Measurements from ENCODE around the gene PCP4. TPM values are rescaled to one million over a fixed set of nuclear protein-coding genes. Genes with fewer than 3 reads are reported as not detected.

The PCP4 gene
- total RNA-seq, 1 donor from 2014 or later: 5.5 TPM

DNA sequence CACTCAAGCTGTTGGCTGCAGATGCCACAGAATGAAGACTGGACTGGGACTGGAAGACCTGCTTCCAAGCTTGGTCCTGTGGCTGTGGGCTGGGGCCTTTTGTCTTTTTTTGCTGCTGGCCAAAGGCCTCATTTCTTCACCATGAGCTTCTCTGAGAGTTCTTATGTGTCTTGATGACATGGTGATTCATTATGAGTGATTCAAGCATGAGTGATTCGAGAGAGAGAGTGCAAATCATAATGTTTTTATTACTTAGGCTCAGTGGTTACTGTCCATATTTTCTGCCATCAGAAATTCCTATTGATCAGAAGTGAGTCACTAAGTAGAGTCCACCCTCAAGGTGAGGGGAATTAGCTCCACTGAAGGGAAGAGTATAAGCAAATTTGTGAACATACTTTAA lies 94.0 kb downstream of the PCP4 start:
- DNase-seq: no peak
- intact Hi-C loops (cut with micrococcal nuclease): no loop called here
- ATAC-seq: no peak

DNA sequence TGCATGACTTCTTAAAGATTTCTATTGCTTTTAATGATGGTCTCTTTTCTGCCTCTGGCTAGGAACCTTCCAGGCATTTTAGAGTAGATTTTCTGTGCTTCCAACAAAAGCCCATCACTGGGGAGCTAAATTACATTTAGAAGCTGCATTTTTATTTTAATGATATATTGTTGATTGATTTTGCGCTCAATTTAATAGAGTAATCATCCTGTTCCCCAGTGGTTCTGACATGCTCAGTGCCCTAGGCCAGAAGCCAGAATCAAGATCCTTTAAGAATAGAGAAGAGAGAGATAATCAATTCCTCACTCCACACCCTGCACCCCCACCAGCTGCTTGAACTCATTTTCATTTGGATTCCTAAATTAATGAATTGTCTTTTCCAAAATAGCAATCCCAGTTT lies 97.8 kb downstream of the PCP4 start:
- intact Hi-C loops (cut with micrococcal nuclease): no loop called here
- no peak for DNase-seq
- ATAC-seq: no peak

DNA sequence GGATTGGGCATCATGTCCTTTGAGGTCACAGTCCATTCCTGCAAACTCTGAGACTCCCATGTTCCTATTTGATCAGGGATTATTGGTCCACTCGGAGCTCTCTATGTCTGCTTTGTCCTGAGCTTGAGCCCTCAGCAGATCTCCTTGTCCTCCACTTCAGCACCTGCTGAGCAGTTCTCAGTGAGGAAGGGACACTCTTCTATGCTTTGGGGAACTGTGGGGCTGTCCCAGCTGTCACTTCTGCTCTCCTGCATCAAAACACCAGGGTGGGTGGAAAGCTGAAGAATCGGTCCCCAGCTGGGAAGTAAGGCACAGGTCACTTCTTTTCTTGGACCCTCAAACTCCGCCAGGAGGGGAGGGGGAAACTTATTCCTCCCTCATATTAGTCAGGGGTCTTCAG lies 99.5 kb downstream of the PCP4 start:
- intact Hi-C loops (cut with micrococcal nuclease): no loop called here
- DNase-seq (no peak), ATAC-seq (no peak)

DNA sequence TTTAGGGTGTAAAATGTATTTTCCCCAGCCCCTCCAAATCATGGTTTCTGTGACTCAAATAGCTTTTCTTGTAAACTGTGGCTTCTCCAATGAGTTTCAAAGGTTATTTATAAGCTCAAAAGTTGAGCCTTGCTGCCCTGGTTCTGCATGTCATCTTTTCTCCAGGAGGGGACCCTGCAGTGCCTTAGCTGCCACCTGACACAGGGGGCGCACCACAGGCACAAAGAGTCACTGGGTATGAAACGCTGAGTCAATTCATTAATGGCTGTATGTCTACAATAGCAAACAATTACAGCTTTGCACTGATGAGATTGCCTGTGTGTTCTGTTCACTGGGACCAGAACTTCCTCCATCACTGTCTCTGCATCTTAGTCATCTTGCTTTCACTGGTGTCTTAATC lies 100.8 kb downstream of the PCP4 start:
- intact Hi-C loops (cut with micrococcal nuclease): no loop called here
- no peak for ATAC-seq
- no peak for DNase-seq

DNA sequence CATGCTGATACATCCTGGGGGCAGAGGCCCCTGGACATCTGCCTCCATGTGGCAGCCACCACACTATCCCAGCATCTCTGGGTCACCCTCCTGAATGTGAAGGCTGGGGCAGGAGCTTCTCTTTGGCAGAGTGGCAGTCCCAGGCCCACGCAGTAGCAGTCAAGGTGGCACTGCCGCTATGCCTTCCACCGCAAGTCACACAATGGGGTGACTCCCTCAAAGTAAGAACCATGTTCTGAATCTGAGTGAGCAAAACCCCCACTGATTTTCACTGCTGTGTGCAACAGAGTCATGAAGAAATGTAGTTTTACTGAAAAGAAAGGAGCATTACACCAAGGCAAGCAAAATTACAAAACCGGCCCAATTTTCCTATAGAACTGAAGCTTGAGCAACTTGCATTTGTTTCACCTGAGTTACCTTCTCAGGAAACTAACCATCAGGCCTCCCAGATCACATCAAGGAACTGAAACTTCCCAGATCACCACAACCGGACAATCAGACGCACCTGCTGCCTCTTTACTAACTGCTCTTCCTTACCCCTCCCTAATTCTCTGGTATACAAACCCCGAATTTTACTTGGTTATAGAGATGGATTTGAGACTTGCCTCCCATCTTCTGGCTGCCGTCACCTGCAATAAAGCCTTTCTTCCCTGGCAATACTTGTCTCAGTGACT lies 102.6 kb downstream of the PCP4 start:
- intact Hi-C loops (cut with micrococcal nuclease): no loop called here
- DNase-seq (no peak), ATAC-seq (no peak)

DNA sequence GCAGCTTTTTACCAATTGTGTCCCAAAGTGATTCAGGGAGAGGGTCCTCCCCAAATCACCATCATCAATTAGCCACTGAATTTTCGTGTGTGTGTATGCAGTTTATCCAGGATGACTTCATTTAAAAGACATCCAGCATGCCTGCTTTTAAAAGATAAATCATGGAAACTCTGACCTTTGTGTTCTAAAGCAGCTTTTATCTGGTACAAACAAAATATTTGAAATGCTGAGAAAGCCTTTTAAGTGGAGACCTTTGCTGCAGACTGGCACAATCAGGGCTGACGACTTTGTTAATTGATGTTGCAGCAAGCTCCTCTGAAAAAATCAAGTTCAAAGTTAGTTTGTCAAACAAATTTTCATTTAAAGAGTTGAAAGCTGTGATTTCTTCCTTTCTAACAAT lies 104.7 kb downstream of the PCP4 start:
- ATAC-seq: no peak
- intact Hi-C loops (cut with micrococcal nuclease): no loop called here

DNA sequence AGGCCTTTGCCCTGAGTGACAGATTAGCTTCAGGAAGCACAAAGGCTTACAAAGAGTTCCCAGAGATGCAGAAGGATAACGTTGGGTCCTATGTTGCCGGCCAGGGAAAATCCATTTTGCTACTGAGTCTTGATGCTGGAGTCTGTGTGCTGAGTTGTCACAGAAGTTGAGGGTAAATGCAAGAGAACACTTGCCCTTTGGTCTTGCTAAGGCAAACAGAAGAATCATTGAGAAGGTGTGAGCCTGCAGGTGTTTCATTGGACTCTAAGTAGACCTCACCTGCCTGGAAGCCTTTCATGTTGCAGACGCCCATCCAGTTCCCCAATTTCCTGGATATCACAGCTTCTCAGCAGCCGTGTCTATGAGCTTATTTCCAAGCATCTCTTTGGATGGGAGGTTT lies 105.2 kb downstream of the PCP4 start:
- no peak for ATAC-seq
- intact Hi-C loops (cut with micrococcal nuclease): no loop called here

More for the DNA sequence above, 104.7 kb downstream of the PCP4 start:
- DNase-seq: no peak

DNA sequence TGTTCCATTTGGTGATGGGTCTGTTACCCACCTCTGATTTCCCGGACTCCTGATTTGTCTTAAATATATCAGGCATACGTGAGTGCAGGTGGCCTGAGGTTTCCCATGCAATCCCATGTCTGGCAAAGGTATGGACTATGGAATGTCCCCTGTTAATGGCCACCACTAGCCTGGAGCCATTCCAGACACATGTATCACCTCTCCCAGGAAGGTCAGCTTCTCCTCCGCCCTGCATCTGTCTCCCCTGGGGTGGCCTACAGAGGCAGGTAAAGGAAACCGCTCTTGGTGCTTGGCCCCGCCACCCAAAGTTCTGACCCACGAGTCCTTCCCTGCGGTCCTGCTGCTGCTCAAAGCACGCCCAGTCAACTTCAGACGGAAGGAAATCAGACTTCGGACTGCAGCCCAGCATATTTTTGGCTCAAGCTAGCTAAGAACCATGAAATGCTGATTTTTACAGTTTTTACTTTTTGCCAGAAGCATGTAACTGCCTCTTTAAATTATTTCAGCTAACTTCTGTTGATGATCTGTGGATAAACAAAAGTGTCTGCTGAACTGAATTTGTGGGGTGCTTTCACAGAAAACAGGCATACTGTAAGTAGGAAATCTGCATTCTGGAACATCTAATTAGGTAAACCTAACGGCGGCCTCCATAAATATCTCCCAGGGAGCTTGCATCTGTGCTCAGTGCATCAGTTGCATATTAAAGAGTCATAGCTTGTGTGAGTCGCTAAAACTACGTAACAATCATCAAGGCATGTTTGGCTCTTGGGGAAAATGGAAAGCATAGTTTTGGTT lies 105.9 kb downstream of the PCP4 start:
- no peak for DNase-seq
- intact Hi-C loops (cut with micrococcal nuclease): no loop called here
- ATAC-seq: no peak

More for the DNA sequence above, 105.2 kb downstream of the PCP4 start:
- DNase-seq: no peak

DNA sequence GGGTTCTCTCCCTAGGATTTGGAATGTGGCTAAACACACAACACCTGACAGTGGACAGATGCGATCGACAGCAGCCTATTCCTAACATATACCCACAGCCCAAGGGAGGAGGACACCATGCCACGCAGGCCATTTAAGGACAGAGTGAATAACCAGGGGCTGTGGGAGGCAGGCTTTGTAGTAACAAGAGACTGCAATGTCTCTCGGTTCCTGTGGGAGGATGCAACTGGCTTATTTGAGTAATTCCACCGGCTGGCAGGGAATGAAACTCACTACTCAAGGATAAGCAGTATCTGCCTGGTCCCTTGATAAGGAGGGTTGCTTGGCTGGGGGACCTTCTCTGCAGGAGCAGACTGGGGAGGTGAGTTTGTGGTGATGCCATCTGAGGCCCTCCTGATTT lies 109.6 kb downstream of the PCP4 start:
- intact Hi-C loops (cut with micrococcal nuclease): no loop called here
- DNase-seq (no peak), ATAC-seq (no peak)

Other genes starting within 250 kb of the PCP4 start
- gene IGSF5, start 122.3 kb upstream of the PCP4 start, total RNA-seq: 4.1 TPM

Data from left ventricle myocardium superior (tissue), 1 donor.